Left lung (tissue), 10 donors: ENCODE results near the gene PAQR6. TPM values are rescaled to one million over a fixed set of nuclear protein-coding genes. Genes with fewer than 3 reads are reported as not detected.

Experiments used
- ATAC-seq: fragments of 200-7000 bp; cut with Tn5 transposase; one replicate; pipeline ENCODE4 v1.9.1; 2020; ENCODE audit warnings: moderate library complexity
- DNase-seq, 4 donors: peaks; one replicate each; pipeline ENCODE4 v3.0.0-alpha.2; 2013 to 2020
- H3K27ac ChIP-seq, 2 donors: fragments of 200-600 bp; sonication (generic) in 1 of 2; one replicate each; pipeline versions ENCODE4 v1.5.0 to v1.8.0; 2020 to 2021
- H3K27me3 ChIP-seq, 2 donors: fragments of 200-600 bp; sonication (generic) in 1 of 2; one replicate each; pipeline versions ENCODE4 v1.5.0 to v1.8.0; 2020 to 2021
- H3K36me3 ChIP-seq, 2 donors: fragments of 200-600 bp; sonication (generic) in 1 of 2; one replicate each; pipeline versions ENCODE4 v1.5.0 to v1.8.0; 2020 to 2021
- H3K4me1 ChIP-seq, 2 donors: fragments of 200-600 bp; one replicate each; pipeline ENCODE4 v1.8.0; 2021
- H3K4me3 ChIP-seq, 2 donors: fragments of 200-600 bp; sonication (generic) in 1 of 2; one replicate each; pipeline versions ENCODE4 v1.5.0 to v1.8.0; 2020 to 2021; ENCODE audit warnings: mild to moderate bottlenecking in 1 of 2
- H3K9me3 ChIP-seq, 2 donors: fragments of 200-600 bp; sonication (generic) in 1 of 2; one replicate each; pipeline versions ENCODE4 v1.5.0 to v1.8.0; 2020 to 2021
- CTCF ChIP-seq, 2 donors: fragments of 200-600 bp; sonication (generic) in 1 of 2; IDR thresholded peaks; one replicate each; pipeline versions ENCODE4 v1.5.0 to v1.8.0; 2021; ENCODE audit warnings: antibody characterized with exemption in 2 of 2
- intact Hi-C, 2 donors: fragments of 100-400 bp; cut with DNase I; formaldehyde crosslinking; loops; one replicate each; pipeline versions ENCODE4 v1.11.2 to v1.14.2; 2022
- polyA plus RNA-seq, 6 donors: library from polyadenylated mRNA; unstranded; fragments of 120-200 nt; gene quantifications; one replicate each; pipeline ENCODE4 v1.2.1, GENCODE V29; 2013; ENCODE audit not compliant: insufficient read length in 6 of 6
- total RNA-seq, 2 donors: library from RNA; stranded (reverse); fragmentation: NEBNext Ultra II Directional; extraction: Animal tissue kit (Norgen Biotek cat#: 25700); gene quantifications; one replicate each; pipeline ENCODE4 v1.2.1, GENCODE V29; 2021
- donor health status: DM: no; HTN: yes; CAD: no.
- donor health status: DM: no; HTN: no; CAD: no.

PAQR6 gene
- total and polyA plus RNA-seq, 8 donors = 1.4 to 4.0 (median 3.0) TPM

- intact Hi-C loops = no loop called here
- peak; percentile 2 for ATAC-seq
- Histone ChIP-seq H3K4me1 (peaks cover 16 to 51% of the 10 kb centered on the region in 2 donors), H3K36me3 (peaks cover 0 to 43% of the 10 kb centered on the region in 2 donors), H3K9me3 (no peaks in the 10 kb centered on the region), H3K27ac (peak overlapping the region in 1 of 2 donors; percentile 96), H3K4me3 (peak overlapping the region in 1 of 2 donors; percentile 83), H3K27me3 (no peaks in the 10 kb centered on the region)
- TF ChIP-seq CTCF (IDR thresholded peaks at IDR 0.05) = no peak
- DNase-seq = no peak
These were observed 33.4 kb upstream of the PAQR6 start for GRCh38 chr1:156281281-156281680.

GRCh38 chr1:156279837-156280236 is 32.0 kb upstream of the PAQR6 start:
- TF ChIP-seq CTCF (IDR thresholded peaks at IDR 0.05) = no peak
- Histone ChIP-seq H3K27me3 (no peaks in the 10 kb centered on the region), H3K9me3 (no peaks in the 10 kb centered on the region), H3K4me1 (peaks cover 16 to 49% of the 10 kb centered on the region in 2 donors), H3K4me3 (no peak overlapping the region), H3K27ac (no peak overlapping the region), H3K36me3 (peaks cover 0 to 46% of the 10 kb centered on the region in 2 donors)
- ATAC-seq (no peak), DNase-seq (no peak)
- intact Hi-C loops = no loop called here

- H3K4me3 ChIP-seq = no peak overlapping the region
- no peak for DNase-seq
- ATAC-seq = peak; percentile 65
- intact Hi-C loops = no loop called here
- no peaks in the 10 kb centered on the region for H3K9me3 ChIP-seq
- peak overlapping the region in 1 of 2 donors; percentile 48 for H3K27ac ChIP-seq
- H3K36me3 ChIP-seq = peaks cover 0 to 74% of the 10 kb centered on the region in 2 donors
- TF ChIP-seq CTCF (IDR thresholded peaks at IDR 0.05) = no peak
- peaks cover 10 to 32% of the 10 kb centered on the region in 2 donors for H3K4me1 ChIP-seq
- H3K27me3 ChIP-seq = no peaks in the 10 kb centered on the region
These were observed 29.1 kb upstream of the PAQR6 start for GRCh38 chr1:156276966-156277381.

- Histone ChIP-seq H3K27ac (peak overlapping the region in 1 of 2 donors; percentile 48), H3K27me3 (no peaks in the 10 kb centered on the region), H3K4me3 (no peak overlapping the region), H3K36me3 (peaks cover 0 to 79% of the 10 kb centered on the region in 2 donors), H3K9me3 (no peaks in the 10 kb centered on the region), H3K4me1 (peaks cover 6 to 31% of the 10 kb centered on the region in 2 donors)
- ATAC-seq (peak; percentile 11), DNase-seq (no peak)
- intact Hi-C loops = no loop called here
- TF ChIP-seq CTCF (IDR thresholded peaks at IDR 0.05) = no peak
These were observed 28.7 kb upstream of the PAQR6 start for GRCh38 chr1:156276532-156276931.

- Histone ChIP-seq H3K36me3 (peaks cover 0 to 100% of the 10 kb centered on the region in 2 donors), H3K27ac (no peak overlapping the region), H3K27me3 (no peaks in the 10 kb centered on the region), H3K9me3 (no peaks in the 10 kb centered on the region), H3K4me1 (no peaks in the 10 kb centered on the region), H3K4me3 (no peak overlapping the region)
- intact Hi-C loops = no loop called here
- no peak for TF ChIP-seq CTCF (IDR thresholded peaks at IDR 0.05)
- ATAC-seq = no peak
- DNase-seq = no peak
These were observed 22.5 kb upstream of the PAQR6 start for GRCh38 chr1:156270314-156270713.
